GM21447 (cell line): ENCODE results near the gene CBFA2T3.

Experiments used
- ATAC-seq: cut with Tn5 transposase; IDR thresholded peaks from one replicate; pipeline ENCODE4 v1.9.1; 2021; ENCODE audit not compliant: unreplicated experiment

Gene CBFA2T3

GRCh38 chr16:88878967-88879787 lies 97.8 kb downstream of the CBFA2T3 start:
- ATAC-seq, result no peak

DNA sequence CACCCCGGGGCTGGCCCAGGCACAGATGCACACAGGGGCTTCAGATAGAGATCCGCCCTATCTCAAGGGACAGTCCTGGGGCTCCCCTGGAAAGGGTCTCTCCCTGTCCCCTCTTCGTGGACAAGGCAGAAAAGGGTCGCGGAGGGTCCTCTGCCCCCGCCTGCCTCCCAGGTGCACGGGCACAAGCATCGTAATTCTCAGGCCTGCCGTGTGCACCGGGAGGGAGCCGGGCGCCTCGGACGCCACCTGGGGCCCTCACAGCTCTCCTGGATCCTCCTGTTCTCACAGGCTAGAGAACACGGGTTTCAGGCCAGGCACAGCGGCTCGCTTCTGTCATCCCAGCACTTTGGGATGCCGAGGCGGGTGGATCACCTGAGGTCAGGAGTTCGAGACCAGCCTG lies 98.7 kb downstream of the CBFA2T3 start:
- no peak for ATAC-seq

DNA sequence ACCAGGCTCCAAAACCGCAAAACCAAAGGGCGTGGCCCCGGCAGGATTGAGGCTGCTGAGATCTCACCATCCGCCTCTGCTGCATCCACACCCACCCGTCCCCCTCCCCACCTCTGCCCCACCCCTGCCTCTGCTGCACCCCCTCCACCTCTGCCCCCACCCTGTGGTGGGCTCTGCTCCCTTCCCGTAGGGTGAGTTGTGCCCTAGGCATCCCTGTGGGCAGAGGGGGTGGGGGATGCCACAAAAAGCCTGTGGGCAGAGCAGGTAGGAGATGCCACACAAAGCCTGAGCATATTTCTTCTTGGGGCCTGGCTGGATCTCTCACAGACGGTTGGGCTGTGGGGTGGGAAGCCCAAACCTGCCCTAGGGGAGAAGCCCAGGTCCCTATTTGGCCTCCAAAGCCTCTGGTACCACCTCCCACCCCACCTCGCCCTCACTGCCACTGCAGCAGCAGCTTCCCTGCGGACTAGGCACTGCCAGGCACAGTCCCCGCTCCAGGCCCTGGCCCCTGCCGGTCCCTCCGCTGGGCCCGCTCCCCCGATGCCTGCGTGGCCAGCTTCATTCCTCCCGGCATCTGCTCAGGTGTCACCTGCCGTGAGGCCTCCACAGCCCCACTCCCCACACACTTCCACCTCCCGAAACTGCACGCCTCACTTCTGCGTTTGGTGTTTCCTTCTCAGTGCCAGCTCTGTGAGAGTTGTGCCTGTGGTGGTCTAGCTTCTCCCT lies 99.3 kb downstream of the CBFA2T3 start:
- ATAC-seq, result no peak

GRCh38 chr16:88876942-88877526 lies 100.0 kb downstream of the CBFA2T3 start:
- ATAC-seq, result no peak

- no peak for ATAC-seq
These were observed 101.2 kb downstream of the CBFA2T3 start for GRCh38 chr16:88875703-88876234.

DNA sequence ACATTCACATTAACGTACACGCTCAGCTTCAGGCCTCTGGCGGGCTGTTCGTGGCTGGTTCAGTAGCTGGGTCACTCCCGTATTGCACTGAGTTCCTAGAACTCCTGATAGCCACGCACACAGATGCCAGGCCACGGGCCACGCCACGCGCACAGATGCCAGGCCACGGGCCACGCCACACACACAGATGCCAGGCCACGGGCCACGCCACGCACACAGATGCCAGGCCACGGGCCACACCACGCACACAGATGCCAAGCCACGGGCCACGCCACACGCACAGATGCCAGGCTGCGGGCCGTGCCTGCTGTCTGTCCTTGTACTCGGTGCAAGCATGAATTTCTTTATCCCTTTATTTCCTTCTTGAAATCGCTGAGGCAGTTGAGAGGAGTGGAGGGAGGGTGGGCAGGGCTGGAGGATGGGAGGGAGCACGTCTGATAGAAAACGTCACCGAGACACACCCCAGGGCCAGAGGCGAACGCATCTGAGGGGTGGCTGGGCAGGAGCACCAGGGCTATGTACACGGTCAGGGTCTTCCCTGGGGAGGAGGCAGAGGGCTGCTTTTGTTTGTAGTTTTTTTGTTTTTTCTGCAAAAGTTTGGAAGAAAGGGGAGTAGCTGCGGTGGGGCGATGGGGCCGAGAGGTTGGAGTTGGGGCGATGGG lies 101.9 kb downstream of the CBFA2T3 start:
- ATAC-seq, result no peak

GRCh38 chr16:88872650-88873331 lies 104.2 kb downstream of the CBFA2T3 start:
- no peak for ATAC-seq

DNA sequence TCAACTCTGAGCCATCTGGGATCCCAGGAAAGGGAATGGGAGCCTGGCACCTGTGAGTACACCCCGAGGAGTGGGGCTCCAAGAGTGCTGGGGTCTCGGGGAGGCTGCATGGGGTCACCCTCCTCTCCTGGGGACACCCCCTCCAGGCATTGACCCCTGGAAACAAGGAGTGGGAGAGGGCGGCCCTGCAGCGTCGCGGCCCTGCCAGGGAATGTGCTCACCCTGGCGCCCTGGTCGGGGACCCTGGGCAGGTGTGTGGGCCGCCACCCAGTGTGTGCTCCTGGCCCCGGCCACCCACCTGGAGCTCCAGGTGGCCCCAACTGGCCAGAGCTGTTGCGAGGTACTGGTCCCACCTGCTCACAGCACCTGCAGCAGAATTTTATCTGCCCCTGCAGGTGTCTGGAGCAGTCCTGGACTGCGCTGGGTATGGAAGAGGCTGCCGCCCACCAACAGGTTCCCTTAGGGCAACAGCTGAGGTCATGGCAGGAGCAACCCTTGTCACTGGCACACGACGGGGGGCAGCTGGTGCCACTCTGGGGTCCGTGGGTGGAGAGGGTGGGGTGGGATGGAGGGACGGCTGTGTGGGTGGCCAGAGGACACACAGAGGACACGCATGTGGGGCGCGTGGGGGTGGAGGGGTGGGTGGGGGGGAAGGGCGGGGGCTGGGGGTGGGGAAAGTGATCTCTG lies 105.1 kb downstream of the CBFA2T3 start:
- no peak for ATAC-seq

DNA sequence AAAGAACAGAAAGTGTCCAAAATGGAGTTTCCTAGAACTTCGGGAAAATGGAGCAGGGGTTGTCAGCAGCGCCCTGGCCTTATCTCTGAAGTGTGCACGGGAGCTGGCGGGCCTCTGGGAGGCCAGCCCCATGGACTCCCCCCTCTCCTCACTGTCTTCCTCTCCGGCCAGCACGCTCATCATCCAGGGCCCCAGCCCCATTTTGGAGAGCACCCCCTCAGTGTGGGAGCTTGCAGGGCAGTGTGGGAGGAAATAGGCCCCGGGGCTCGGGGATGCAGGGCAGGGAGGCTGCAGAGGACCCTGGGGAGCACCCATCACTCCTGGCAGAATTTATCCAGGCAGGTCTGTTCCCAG lies 105.7 kb downstream of the CBFA2T3 start:
- ATAC-seq, result no peak

DNA sequence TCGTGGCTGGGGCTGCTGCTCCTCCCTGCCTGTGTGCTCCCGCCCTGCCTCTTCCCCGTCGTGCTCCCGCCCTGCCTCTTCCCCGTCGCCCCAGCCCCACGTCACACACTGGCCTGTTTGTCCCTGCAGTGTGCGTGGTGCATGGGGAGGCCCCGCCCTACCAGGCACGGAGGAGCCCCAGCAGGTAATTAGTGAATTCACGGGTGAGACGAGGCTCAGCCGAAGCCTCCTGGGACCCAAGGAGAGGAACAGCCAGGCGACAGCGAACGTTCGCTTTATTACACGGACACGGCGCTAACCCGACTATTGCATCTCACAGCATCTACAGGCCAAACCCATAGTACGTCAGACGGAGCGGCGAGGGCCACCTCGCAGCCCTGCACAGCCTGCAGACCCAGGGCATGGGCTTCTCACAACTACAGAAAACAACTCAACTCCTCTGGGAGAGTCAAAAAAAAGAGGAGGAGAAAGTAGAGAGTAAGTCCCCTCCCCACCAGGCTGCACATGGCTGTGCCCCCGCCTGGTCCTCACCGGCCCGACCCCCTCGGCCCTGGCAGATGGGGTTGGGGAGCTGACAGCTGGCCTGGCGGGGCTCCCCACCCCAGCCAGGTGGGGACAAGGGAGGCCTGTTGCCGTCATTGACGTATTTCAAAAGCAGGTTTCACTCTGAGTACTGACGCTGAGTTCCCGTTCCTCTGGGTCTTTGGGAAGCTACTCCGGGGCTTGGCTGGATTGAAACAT lies 106.2 kb downstream of the CBFA2T3 start:
- ATAC-seq, result no peak

- ATAC-seq, result no peak
These were observed 107.4 kb downstream of the CBFA2T3 start for GRCh38 chr16:88869673-88869980.

GRCh38 chr16:88868974-88869672 lies 107.9 kb downstream of the CBFA2T3 start:
- ATAC-seq, result no peak

- ATAC-seq, result no peak
These were observed 109.3 kb downstream of the CBFA2T3 start for GRCh38 chr16:88867581-88868246.

DNA sequence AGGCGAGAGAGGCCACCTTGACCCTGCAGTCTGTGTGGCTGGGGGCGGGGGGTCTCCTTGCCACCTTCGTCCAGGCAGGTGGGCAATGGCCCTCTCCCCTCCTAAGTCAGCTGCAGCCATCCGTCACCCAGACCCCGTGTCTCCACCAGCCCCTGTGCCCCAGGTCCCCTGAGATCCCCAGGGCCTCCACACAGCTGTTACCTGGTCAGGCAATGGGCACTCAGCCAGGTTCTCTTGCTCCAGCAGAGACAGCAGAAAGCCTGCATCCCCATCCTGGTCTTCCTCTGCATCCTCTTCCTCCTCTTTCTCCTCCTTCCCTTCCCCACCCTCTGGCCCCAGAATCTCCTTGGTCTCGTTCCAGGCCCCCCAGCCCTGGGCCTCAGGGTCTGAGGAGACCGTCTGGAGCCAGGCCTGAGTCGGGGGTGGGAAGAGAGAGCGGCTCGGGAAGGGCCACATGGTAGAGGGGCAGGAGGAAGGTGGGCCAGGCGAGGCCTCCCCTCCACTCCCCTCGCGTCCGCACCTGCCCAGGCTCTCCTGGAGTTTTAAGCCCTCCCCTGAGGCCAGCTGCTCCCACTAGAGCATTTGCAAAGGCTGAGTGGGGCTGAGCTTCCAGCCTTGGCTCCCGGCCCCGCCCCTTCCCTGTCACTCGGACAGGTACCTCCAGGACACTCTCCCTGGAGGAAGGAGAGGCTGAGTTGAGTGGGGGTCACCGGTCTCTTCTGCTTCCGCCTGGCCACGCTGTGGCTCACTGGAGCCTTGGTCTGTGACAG lies 110.7 kb downstream of the CBFA2T3 start, which contains the start of gene PABPN1L:
Gene PABPN1L (minus strand): TSS at position 510 of the 770 bp plus-strand sequence. CDS start 54 bp downstream, at position 456.
- no peak for ATAC-seq

DNA sequence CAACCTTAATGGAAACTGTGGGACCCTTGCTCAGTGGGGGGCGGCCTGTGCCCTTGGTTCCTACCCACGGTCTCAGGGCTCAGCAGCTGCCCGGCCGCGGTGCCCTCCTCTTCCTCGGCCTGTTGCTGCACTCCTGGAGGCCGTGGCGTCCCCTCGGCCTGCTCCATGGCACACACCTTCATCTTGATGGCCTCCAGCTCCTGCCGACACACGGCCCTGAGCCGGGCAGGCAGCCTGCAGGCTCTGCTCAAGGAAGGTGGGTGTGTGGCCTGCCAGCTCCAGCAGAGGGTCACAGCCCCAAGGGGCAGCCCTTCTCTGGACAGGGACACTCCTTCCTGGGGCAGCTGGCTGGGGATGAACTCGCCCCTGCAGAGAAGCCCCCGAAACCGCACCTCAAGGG lies 111.3 kb downstream of the CBFA2T3 start:
- ATAC-seq, result no peak

- no peak for ATAC-seq
These were observed 111.7 kb downstream of the CBFA2T3 start for GRCh38 chr16:88865310-88865709.

DNA sequence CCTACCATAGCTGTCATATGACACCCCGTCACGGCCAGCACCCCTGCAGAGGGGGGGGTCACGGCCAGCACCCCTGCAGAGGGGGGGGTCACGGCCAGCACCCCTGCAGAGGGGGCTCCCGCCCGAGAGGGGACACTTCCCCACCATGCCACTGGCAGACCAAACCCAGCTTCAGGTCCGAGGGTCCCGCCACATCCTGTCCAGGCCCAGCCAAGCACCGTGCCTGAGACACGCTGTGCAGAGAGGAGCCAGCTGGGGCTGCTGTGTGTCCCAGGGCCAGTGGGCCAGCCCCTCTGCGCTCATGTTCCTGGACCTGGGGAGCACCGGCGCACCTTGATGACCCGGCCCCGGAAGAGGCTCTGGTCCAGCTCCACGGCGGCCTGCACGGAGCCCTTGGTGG lies 112.5 kb downstream of the CBFA2T3 start:
- ATAC-seq, result no peak

DNA sequence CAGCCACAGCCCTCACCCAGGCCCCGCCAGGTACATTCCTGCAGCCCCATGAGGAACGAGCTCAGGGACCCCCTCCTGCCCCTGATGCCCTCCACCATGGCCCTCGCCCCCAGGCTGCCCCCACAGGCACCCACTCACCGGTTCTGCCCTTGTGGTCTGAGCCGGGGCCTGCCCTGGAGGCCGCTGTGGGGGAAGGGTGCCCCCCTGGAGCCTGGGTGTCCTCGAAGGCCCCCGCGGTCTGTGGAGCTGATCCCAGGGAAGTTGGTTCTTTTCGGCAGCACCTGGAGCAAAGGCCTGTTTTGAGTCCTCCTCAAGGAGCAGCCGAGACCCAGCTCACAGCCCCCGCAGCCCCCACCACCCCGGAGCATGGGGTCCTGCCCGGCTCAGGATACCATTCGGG lies 112.9 kb downstream of the CBFA2T3 start:
- ATAC-seq, result no peak
